ENCODE data around the gene PODN.

PODN gene

GRCh38 chr1:53107570-53108322 lies 45.7 kb downstream of the PODN start:
- no peak overlapping the region for H3K4me3 ChIP-seq (ENCODE audit: control insufficient read depth, low read depth, low read length)
- DNase-seq (ENCODE audit: low read depth): peak; percentile 67
- TF ChIP-seq CTCF (conservative IDR thresholded peaks at IDR 0.05; ENCODE audit: control insufficient read depth, insufficient read depth, low read depth, low read length): no peak

GRCh38 chr1:53108646-53109580 lies 46.9 kb downstream of the PODN start:
- no peak overlapping the region for H3K4me3 ChIP-seq (ENCODE audit: control insufficient read depth, low read depth, low read length)
- peak; percentile 27 for DNase-seq (ENCODE audit: low read depth)
- no peak for TF ChIP-seq CTCF (conservative IDR thresholded peaks at IDR 0.05; ENCODE audit: control insufficient read depth, insufficient read depth, low read depth, low read length)

GRCh38 chr1:53110370-53111072 lies 48.5 kb downstream of the PODN start:
- no peak overlapping the region for H3K4me3 ChIP-seq (ENCODE audit: control insufficient read depth, low read depth, low read length)
- DNase-seq (ENCODE audit: low read depth): peak; percentile 73
- no peak for TF ChIP-seq CTCF (conservative IDR thresholded peaks at IDR 0.05; ENCODE audit: control insufficient read depth, insufficient read depth, low read depth, low read length)

GRCh38 chr1:53111073-53111556 lies 49.1 kb downstream of the PODN start:
- peak; percentile 17 for DNase-seq (ENCODE audit: low read depth)
- no peak overlapping the region for H3K4me3 ChIP-seq (ENCODE audit: control insufficient read depth, low read depth, low read length)
- no peak for TF ChIP-seq CTCF (conservative IDR thresholded peaks at IDR 0.05; ENCODE audit: control insufficient read depth, insufficient read depth, low read depth, low read length)

- no peak overlapping the region for H3K4me3 ChIP-seq (ENCODE audit: control insufficient read depth, low read depth, low read length)
- TF ChIP-seq CTCF (conservative IDR thresholded peaks at IDR 0.05; ENCODE audit: control insufficient read depth, insufficient read depth, low read depth, low read length): no peak
- no peak for DNase-seq (ENCODE audit: low read depth)
Observed at GRCh38 chr1:53111693-53112092, 49.7 kb downstream of the PODN start.

GRCh38 chr1:53112271-53112774 lies 50.3 kb downstream of the PODN start:
- DNase-seq (ENCODE audit: low read depth): peak; percentile 76
- TF ChIP-seq CTCF (conservative IDR thresholded peaks at IDR 0.05; ENCODE audit: control insufficient read depth, insufficient read depth, low read depth, low read length): no peak

More at GRCh38 chr1:53112271-53112774, 50.3 kb downstream of the PODN start:
- H3K4me3 ChIP-seq (ENCODE audit: control insufficient read depth, low read depth, low read length): no peak overlapping the region

All from fibroblast of mammary gland (primary cell).